Measurements from ENCODE around the gene AASDH.

AASDH gene

GRCh38 chr4:56314207-56314915 is 72.9 kb downstream of the AASDH start:
- no peak for DNase-seq

GRCh38 chr4:56313132-56313531 is 74.2 kb downstream of the AASDH start:
- no peak for DNase-seq

- DNase-seq, result no peak
Observed at GRCh38 chr4:56311299-56311975, 75.9 kb downstream of the AASDH start.

- no peak for DNase-seq
Observed at GRCh38 chr4:56310401-56311125, 76.7 kb downstream of the AASDH start.

- no peak for DNase-seq
Observed at GRCh38 chr4:56308384-56308783, 78.9 kb downstream of the AASDH start.

- DNase-seq, result no peak
Observed at GRCh38 chr4:56307423-56307822, 79.9 kb downstream of the AASDH start.

- no peak for DNase-seq
Observed at GRCh38 chr4:56305390-56305789, 81.9 kb downstream of the AASDH start.

- no peak for DNase-seq
Observed at GRCh38 chr4:56303921-56304320, 83.4 kb downstream of the AASDH start.

- DNase-seq, result no peak
Observed at GRCh38 chr4:56302760-56303159, 84.5 kb downstream of the AASDH start.

GRCh38 chr4:56301997-56302496 is 85.2 kb downstream of the AASDH start:
- DNase-seq, result no peak

GRCh38 chr4:56301181-56301996 is 85.9 kb downstream of the AASDH start:
- DNase-seq, result peak; percentile 64

GRCh38 chr4:56298236-56298635 is 89.1 kb downstream of the AASDH start:
- DNase-seq, result no peak

- DNase-seq, result no peak
Observed at GRCh38 chr4:56297776-56298175, 89.5 kb downstream of the AASDH start.

- DNase-seq, result no peak
Observed at GRCh38 chr4:56296526-56296925, 90.8 kb downstream of the AASDH start.

GRCh38 chr4:56293121-56293520 is 94.2 kb downstream of the AASDH start:
- no peak for DNase-seq

GRCh38 chr4:56289934-56290333 is 97.4 kb downstream of the AASDH start:
- DNase-seq, result no peak

- no peak for DNase-seq
Observed at GRCh38 chr4:56288663-56289062, 98.6 kb downstream of the AASDH start.

Measured in NCI-H345 (cell line).